ENCODE results near the gene RBMS1. TPM values are rescaled to one million over a fixed set of nuclear protein-coding genes. Genes with fewer than 3 reads are reported as not detected.
A peak's percentile ranks its signal among the peaks of the same experiment; 100 is the strongest.

The RBMS1 gene
- polyA plus RNA-seq, 1 donor (not counting 4 experiments of a cell fraction or from before 2014, with no cell fraction given), result 89.1 TPM

DNA sequence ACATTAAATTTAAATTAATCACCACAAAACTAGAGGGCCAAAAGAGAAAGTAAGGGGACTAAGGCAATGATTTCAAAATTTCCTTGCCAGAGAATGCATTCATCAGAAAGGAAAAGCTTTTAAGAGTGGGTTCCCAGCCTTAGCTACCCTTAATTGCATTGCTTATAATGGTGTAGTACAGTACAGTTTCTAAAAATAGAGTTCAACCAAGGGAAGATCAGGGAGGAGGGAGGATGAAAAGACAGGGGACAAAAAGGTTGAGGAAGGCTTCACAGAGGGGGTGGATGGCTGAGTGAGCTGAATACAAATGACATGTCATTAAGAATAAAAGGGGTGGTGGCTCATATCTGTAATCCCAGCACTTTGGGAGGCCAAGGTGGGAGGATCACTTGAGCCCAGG, 119.9 kb downstream of the RBMS1 start:
- no peak overlapping the region for H3K9ac ChIP-seq (ENCODE audit: control insufficient read depth, extremely low read depth, insufficient read depth, low read length)
- no peak overlapping the region for H3K27ac ChIP-seq (ENCODE audit: control insufficient read depth, insufficient read depth, low read length)
- H2AFZ ChIP-seq (ENCODE audit: control insufficient read depth, low read length), result no peak overlapping the region
- no peak for TF ChIP-seq EZH2 (IDR thresholded peaks at IDR 0.05; ENCODE audit: low read length)
- TF ChIP-seq, protein P1, sequence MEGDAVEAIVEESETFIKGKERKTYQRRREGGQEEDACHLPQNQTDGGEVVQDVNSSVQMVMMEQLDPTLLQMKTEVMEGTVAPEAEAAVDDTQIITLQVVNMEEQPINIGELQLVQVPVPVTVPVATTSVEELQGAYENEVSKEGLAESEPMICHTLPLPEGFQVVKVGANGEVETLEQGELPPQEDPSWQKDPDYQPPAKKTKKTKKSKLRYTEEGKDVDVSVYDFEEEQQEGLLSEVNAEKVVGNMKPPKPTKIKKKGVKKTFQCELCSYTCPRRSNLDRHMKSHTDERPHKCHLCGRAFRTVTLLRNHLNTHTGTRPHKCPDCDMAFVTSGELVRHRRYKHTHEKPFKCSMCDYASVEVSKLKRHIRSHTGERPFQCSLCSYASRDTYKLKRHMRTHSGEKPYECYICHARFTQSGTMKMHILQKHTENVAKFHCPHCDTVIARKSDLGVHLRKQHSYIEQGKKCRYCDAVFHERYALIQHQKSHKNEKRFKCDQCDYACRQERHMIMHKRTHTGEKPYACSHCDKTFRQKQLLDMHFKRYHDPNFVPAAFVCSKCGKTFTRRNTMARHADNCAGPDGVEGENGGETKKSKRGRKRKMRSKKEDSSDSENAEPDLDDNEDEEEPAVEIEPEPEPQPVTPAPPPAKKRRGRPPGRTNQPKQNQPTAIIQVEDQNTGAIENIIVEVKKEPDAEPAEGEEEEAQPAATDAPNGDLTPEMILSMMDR (optimal IDR thresholded peaks at IDR 0.05 in 1 of 3, IDR thresholded peaks at IDR 0.05 in 1 of 3, conservative IDR thresholded peaks at IDR 0.05 in 1 of 3; ENCODE audit: extremely low read depth in 1 of 3, insufficient read depth in 2 of 3, low read length in 3 of 3), result no peak
- H3K9me1 ChIP-seq (ENCODE audit: control insufficient read depth, extremely low read depth, insufficient read depth, low read length), result no peaks in the 10 kb centered on the region
- H3K4me2 ChIP-seq (ENCODE audit: control insufficient read depth, extremely low read depth, insufficient read depth, low read depth, low read length), result no peak overlapping the region
- peaks cover 56% of the 10 kb centered on the region for H3K4me1 ChIP-seq (ENCODE audit: control insufficient read depth, extremely low read depth, insufficient read depth, low read length)
- dilution Hi-C loops (cut with MboI; ENCODE audit: extremely low pct_ligation_motif_present, low sequenced_read_pairs), result no loop called here
- no peak for FAIRE-seq
- no peaks in the 10 kb centered on the region for H3K9me3 ChIP-seq (ENCODE audit: control insufficient read depth, low read depth, low read length)
- H3K27me3 ChIP-seq (ENCODE audit: control insufficient read depth, extremely low read depth, insufficient read depth, low read length), result no peaks in the 10 kb centered on the region
- no peak for DNase-seq (ENCODE audit: low read depth, low spot score)
- peaks cover 95% of the 10 kb centered on the region for H3K79me2 ChIP-seq (ENCODE audit: control insufficient read depth, insufficient read depth, low read length)
- H3K4me3 ChIP-seq (ENCODE audit: control insufficient read depth in 2 of 3, extremely low read depth in 1 of 3, insufficient read depth in 2 of 3, low read depth in 1 of 3, low read length in 3 of 3), result no peak overlapping the region
- H3K36me3 ChIP-seq (ENCODE audit: control insufficient read depth in 2 of 2, extremely low read depth in 1 of 2, insufficient read depth in 2 of 2, low read length in 2 of 2), result no peaks in the 10 kb centered on the region
- no peaks in the 10 kb centered on the region for H4K20me1 ChIP-seq (ENCODE audit: control insufficient read depth, extremely low read depth, insufficient read depth, low read length)

DNA sequence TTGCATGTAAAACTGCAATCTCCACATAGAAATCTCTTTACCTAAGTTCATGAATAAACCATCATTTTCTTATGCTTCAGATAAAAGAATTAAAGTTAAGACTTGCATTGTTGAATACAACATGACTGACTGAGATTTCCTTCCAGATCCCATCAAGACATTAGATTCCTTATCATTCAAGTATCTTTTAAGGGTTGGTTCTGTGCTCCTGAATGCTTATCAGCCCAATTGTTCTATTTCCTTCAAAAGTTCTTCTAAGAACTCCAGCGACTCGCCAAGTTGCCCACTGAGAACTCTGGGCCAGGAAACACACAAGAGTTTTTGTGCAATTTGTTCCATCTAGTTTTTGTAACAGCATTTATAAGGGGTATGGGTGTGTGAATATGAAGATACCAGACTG, 120.3 kb downstream of the RBMS1 start:
- peak overlapping the region; percentile 6 for H3K4me2 ChIP-seq (ENCODE audit: control insufficient read depth, extremely low read depth, insufficient read depth, low read depth, low read length)
- no peaks in the 10 kb centered on the region for H3K27me3 ChIP-seq (ENCODE audit: control insufficient read depth, extremely low read depth, insufficient read depth, low read length)
- no peak for FAIRE-seq

More for the DNA sequence above, 120.3 kb downstream of the RBMS1 start:
- H4K20me1 ChIP-seq (ENCODE audit: control insufficient read depth, extremely low read depth, insufficient read depth, low read length), result no peaks in the 10 kb centered on the region
- H3K9ac ChIP-seq (ENCODE audit: control insufficient read depth, extremely low read depth, insufficient read depth, low read length), result no peak overlapping the region
- peaks cover 56% of the 10 kb centered on the region for H3K4me1 ChIP-seq (ENCODE audit: control insufficient read depth, extremely low read depth, insufficient read depth, low read length)
- TF ChIP-seq, protein P1 (optimal IDR thresholded peaks at IDR 0.05 in 1 of 3, IDR thresholded peaks at IDR 0.05 in 1 of 3, conservative IDR thresholded peaks at IDR 0.05 in 1 of 3; ENCODE audit: extremely low read depth in 1 of 3, insufficient read depth in 2 of 3, low read length in 3 of 3), result no peak
- no peak for TF ChIP-seq EZH2 (IDR thresholded peaks at IDR 0.05; ENCODE audit: low read length)
- no peaks in the 10 kb centered on the region for H3K9me3 ChIP-seq (ENCODE audit: control insufficient read depth, low read depth, low read length)
- no peak overlapping the region for H3K27ac ChIP-seq (ENCODE audit: control insufficient read depth, insufficient read depth, low read length)
- no peak overlapping the region for H2AFZ ChIP-seq (ENCODE audit: control insufficient read depth, low read length)
- dilution Hi-C loops (cut with MboI; ENCODE audit: extremely low pct_ligation_motif_present, low sequenced_read_pairs), result no loop called here
- no peaks in the 10 kb centered on the region for H3K9me1 ChIP-seq (ENCODE audit: control insufficient read depth, extremely low read depth, insufficient read depth, low read length)
- no peaks in the 10 kb centered on the region for H3K36me3 ChIP-seq (ENCODE audit: control insufficient read depth in 2 of 2, extremely low read depth in 1 of 2, insufficient read depth in 2 of 2, low read length in 2 of 2)
- peaks cover 95% of the 10 kb centered on the region for H3K79me2 ChIP-seq (ENCODE audit: control insufficient read depth, insufficient read depth, low read length)
- no peak overlapping the region for H3K4me3 ChIP-seq (ENCODE audit: control insufficient read depth in 2 of 3, extremely low read depth in 1 of 3, insufficient read depth in 2 of 3, low read depth in 1 of 3, low read length in 3 of 3)
- DNase-seq (ENCODE audit: low read depth, low spot score), result no peak

Measured in keratinocyte (primary cell).